HG03460 (cell line): ENCODE measurements around the gene PLA2G6.
"Not testable (repeated sequence)": the region's sequence is repeated elsewhere in the genome, so short reads cannot be mapped to it uniquely, and the experiment has no call there.

Source experiments
- ATAC-seq: cut with Tn5 transposase; IDR thresholded peaks from one replicate; pipeline ENCODE4 v1.9.1; 2021; ENCODE audit not compliant: unreplicated experiment

The PLA2G6 gene

DNA sequence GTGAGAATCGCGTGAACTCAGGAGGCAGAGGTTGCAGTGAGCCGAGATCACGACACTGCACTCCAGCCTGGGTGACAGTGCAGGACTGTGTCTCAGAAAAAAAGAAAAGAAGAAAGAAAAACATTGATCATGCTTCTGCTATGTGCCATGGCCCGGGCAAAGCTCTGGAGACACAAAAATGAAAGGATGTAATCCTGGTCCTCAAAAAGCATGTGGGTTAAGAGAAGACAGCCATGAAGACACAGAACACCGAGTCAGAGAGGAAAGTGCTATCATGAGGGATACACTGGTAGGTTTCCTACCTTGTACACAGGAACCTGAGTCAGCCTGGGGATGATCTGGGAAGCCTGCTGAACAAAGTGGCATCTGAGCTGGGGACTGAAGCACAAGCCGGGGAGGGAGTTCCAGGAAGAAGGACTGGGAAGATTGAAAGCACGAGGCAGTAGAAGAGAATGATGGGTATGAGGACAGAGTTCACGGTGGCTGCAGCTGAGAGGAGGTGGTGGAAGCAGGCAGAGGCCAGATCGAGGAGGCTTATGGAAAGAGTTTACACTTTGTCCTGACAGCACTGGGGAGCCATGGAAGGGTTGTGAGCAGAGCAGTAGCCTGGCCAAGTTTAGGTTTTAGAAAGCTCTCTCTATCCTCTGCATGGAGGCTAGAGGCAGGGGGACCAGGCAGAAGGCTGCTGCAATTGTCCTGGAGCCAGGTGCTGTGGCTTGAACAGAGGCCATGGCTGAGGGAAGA lies 10.3 kb upstream of the PLA2G6 start:
- ATAC-seq = no peak

GRCh38 chr22:38191055-38191454 lies 9.4 kb upstream of the PLA2G6 start:
- no peak for ATAC-seq

DNA sequence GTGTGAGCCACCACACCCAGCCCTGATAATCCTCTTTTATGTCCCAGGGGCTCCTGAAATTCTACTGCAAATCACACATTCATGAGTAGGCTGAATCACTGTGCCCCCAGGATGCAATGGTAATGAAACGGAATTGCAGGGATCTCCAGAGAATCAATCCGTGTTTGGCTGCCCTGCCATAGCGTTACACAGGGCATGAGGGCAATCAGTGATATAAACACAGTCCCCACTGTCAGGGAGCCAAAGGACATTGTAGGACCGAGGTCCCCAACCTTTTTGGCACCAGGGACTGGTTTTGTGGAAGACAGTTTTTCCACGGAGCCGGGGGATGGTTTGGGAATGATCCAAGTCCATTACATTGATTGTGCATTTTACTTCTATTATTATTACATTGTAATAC lies 9.0 kb upstream of the PLA2G6 start:
- no peak for ATAC-seq

- no peak for ATAC-seq
Measured at GRCh38 chr22:38189104-38189503, 7.5 kb upstream of the PLA2G6 start.

- no peak for ATAC-seq
Measured at GRCh38 chr22:38187413-38188212, 6.0 kb upstream of the PLA2G6 start.

- ATAC-seq = no peak
Measured at GRCh38 chr22:38186429-38186828, 4.8 kb upstream of the PLA2G6 start.

DNA sequence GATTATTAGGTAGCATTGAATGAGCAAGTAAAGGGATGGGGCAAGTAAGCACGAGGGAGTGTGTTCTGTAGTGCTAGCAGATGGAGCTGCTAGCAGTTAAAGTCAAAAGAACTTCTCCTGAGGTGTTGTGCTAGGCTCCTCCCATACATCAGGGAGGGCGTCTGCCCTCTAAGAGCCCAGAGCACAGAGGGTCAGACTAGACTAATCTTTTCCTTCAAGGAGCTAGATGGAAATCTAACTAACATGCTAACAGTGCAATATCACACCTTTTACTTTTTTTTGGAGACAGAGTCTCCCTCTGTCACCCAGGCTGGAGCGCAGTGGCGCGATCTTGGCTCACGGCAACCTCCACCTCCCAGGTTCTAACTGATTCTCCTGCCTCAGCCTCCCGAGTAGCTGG lies 3.2 kb upstream of the PLA2G6 start:
- no peak for ATAC-seq

DNA sequence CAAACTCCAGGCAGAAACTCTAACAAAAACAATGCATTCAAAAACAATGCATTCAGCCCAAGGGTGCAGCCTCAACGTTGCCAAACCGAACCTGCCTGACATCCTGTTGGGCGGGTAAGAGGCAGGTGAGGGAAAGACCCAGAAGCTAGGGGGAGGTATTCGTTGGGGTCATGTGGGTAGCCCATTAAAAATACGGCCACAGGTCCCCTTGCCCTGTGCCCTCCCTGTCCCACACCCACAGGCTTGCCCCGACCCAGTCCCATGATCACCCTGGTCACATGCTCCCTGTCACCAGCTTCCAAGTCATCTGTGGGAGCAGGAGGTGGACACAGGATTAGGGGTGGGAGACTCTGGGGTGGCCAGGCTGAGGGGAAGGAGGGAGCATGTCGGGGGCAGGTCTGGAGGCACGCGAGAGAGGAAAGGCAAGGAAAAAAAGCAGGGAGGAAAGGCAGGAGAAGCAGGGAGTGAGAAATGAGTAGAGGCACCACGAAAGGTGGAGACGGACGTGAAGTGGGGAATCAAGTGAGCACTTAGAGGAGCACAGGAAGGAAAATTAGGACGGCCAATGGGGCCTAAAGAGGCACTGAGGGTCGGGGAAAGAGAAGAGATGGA lies 683 bp downstream of the PLA2G6 start:
- no peak for ATAC-seq

DNA sequence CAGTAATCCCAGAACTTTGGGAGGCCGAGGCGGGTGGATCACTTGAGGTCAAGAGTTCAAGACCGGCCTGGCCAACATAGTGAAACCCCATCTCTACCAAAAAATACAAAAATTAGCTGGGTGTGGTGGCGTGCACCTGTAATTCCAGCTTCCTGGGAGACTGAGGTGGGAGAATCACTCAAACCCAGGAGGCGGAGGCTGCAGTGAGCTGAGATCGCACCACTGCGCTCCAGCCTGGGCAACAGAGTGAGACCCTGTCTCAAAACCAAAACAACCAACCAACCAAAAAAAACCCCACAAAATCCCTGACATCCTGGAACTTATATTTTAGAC lies 3.1 kb downstream of the PLA2G6 start:
- ATAC-seq = not testable (repeated sequence)

DNA sequence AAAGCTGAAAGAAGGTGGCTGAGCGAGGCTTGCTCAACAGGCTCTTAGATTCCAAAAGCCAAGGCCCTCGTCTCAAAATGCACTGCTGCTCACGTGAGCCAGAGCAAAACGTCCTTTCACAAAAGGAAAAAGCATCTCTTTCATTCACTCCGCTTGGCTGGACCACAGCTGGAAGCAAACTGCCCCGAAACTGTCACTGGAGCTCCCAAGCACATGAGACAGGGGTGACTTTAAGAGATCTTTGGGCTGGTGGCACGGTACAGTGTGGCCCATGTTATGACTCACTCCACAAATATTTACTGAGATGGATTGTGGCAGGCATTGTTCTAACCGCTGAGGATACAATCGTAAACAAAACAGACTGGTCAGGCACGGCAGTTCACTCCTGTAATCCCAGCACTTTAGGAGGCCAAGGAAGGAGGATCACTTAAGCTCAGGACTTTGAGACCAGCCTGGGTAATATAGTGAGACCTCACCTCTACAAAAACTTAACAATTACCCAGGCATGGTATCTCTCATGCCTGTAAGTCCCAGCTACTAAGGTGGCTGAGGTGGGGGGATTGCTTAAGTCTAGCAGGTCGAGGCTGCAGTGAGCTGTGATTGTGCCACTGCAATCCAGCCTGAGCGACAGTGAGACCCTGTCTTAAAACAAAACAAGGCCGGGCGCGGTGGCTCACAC lies 3.6 kb downstream of the PLA2G6 start:
- ATAC-seq = no peak

DNA sequence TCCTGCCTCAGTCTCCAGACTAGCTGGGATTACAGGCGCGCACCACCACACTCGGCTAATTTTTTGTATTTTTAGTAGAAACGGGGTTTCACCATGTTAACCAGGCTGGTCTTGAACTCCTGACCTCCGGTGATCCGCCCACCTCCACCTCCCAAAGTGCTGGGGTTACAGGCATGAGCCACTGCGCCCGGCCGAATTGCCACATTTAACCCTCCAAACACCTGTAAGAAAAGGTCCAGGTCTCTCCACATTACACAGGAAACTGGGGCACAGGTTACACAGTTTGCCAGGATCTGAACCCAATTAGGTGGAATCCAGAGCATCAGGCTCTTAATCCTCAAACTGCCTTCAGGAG lies 4.1 kb downstream of the PLA2G6 start:
- not testable (repeated sequence) for ATAC-seq

- ATAC-seq = no peak
Measured at GRCh38 chr22:38177044-38177443, 4.6 kb downstream of the PLA2G6 start.

DNA sequence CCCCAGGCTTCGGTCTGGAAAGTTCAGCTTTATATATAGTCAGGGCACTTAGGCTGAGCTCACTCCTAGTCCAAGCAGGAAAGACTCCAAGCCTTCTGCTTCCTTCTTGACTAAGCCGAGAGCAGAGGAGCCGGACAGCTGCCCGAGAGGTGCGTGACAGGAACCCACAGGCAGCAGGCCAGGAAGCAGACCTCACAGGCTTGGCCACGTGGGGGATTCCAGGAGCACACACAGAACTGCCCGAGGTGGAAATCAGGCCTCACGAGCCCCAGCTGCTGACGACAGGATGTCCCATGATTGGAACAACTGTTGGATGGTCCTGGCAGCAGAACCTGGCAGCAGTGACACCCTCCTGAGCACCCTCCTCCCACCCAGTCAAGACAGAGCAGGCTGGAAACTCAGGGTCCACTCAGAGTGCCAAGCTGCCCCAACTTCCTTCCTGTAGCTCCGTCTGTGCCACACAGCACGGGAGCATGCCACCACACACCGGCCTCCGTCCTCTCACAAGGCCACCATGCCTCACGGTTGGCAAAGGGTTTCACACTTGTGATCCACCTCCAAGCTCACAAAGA lies 5.4 kb downstream of the PLA2G6 start:
- no peak for ATAC-seq

DNA sequence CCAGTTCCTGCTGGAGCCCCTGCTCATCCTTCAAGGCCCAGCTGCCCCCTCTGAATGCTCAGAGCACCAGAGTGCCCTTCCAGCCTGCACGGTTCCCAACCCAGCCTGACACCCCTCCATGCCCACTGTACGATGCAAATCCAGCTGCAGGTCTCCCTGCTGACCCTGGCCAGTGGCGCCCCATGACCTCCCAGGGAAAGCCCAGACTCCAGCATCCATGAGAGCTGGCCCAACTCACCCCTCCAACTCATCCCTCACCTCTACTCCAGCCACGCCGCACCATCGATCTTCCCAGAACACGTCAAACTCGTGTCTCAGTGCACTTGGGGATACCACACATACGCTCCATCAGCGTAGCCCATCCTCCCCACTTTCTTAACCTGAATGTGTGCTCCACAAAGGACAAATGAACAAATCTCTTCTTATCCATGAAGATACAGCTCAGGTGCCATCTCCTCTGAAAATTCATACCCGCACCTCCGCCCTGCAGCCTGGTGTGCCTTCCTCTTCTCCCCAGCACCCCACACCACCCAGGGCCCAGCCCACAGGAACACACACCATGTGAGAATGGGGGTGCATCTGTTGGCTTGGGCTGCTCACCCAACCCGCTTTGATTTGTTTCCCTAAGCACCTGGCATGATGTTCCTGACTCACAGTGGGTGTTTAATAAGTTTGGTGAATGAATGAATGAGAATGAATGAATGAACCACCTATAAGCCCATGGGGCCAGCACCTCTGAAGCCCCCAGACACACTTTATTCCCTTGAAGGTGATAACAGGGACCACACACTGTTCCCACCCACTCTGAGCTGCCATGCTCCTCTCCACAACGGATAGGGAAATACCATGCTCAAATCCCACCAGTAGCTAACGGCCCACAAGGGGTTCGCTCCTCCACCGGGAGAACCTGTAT lies 6.2 kb downstream of the PLA2G6 start:
- no peak for ATAC-seq

- no peak for ATAC-seq
Measured at GRCh38 chr22:38174626-38175025, 7.0 kb downstream of the PLA2G6 start.

GRCh38 chr22:38173641-38173906 lies 8.1 kb downstream of the PLA2G6 start:
- no peak for ATAC-seq

GRCh38 chr22:38172832-38173640 lies 8.6 kb downstream of the PLA2G6 start:
- ATAC-seq = no peak

DNA sequence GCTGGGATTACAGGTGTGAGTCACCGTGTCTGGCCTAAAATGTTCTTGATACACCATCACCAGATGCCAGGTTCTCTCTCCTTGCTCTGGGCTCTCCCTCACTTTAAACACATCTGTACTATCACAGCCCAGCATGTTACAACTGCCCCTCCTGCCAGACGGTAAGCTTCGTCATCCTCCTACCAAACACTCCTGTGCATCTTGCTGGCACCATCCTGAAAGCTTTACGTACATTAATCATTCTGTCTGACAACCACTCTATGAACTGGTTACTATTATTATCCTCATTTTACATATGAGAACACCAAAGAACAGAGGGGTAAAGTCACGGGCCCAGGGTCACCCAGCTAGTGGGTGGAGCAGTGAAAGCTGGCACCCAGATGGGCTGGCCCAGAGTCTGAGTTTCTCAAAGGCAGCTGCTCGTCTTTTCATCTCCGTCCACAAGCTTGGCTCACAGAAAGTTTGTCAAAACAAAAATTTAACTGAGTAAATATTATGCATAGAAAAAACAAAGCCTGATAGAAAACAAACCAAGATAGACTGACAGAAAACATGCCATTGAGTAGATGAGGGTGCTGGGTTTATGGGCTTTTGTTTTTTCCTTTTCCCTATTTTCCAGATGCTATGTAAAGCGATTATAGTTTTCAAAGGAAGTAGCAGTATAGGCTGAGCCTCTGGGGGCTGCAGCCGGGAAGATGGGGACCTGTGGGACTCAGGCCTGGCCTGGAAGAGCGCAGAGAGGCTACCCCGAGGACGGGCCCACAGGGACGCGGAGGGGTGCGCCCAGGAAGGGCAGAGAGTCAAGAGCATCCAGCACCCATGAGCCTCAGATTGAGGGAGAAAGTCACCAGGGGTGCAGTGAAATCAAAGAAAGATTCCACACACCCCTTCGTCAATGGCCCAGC lies 9.5 kb downstream of the PLA2G6 start:
- no peak for ATAC-seq

- ATAC-seq = no peak
Measured at GRCh38 chr22:38170469-38170868, 11.2 kb downstream of the PLA2G6 start.
